Right lung (tissue), 10 donors: ENCODE data around the gene C20orf96. TPM values are rescaled to one million over a fixed set of nuclear protein-coding genes. Genes with fewer than 3 reads are reported as not detected.
"Not testable (repeated sequence)": the region's sequence is repeated elsewhere in the genome, so short reads cannot be mapped to it uniquely, and the experiment has no call there.

Experiments
- DNase-seq, 2 donors: peaks; one replicate each; pipeline ENCODE4 v3.0.0-alpha.2; 2013
- long read RNA-seq, 8 donors: transcript quantifications; one replicate each; lab custom pipeline, GENCODE V29; 2026
- polyA plus RNA-seq, 5 donors: library from polyadenylated mRNA; unstranded; fragments of 120-200 nt; gene quantifications; one replicate each; pipeline versions ENCODE4 v1.2.1 to v1.2.3, GENCODE V29; 2013; ENCODE audit warnings: inconsistent platforms in 1 of 5, low replicate concordance in 1 of 5; ENCODE audit not compliant: insufficient read length in 5 of 5, insufficient read depth in 1 of 5

C20orf96 gene
- 10 to 100 TPM; 38.9 to 48.4 (median 45.2) TPM for polyA plus RNA-seq
- long read RNA-seq, donor 1, partial matches to known transcripts: 15 of 16 reads
- long read RNA-seq, donor 1, other reads (novel, unspliced or antisense): 0 of 16 reads
- long read RNA-seq, donor 2, partial matches to known transcripts: 0 of 2 reads
- long read RNA-seq, donor 2, other reads (novel, unspliced or antisense): 0 of 2 reads
- long read RNA-seq, donor 3, partial matches to known transcripts: 5 of 9 reads
- long read RNA-seq, donor 3, other reads (novel, unspliced or antisense): 0 of 9 reads
- long read RNA-seq, donor 4, partial matches to known transcripts: 6 of 8 reads
- long read RNA-seq, donor 4, other reads (novel, unspliced or antisense): 0 of 8 reads
- long read RNA-seq, donor 5, partial matches to known transcripts: 20 of 22 reads
- long read RNA-seq, donor 5, other reads (novel, unspliced or antisense): 0 of 22 reads
- long read RNA-seq, donor 6, transcript C20orf96-202 (9 exons, 1,420 nt): major isoform, 6 of 17 reads
- long read RNA-seq, donor 6, partial matches to known transcripts: 11 of 17 reads
- long read RNA-seq, donor 6, other reads (novel, unspliced or antisense): 0 of 17 reads
- long read RNA-seq, donor 7, partial matches to known transcripts: 0 of 5 reads
- long read RNA-seq, donor 7, other reads (novel, unspliced or antisense): 0 of 5 reads
- long read RNA-seq, donor 8, partial matches to known transcripts: 0 of 1 reads
- long read RNA-seq, donor 8, other reads (novel, unspliced or antisense): 0 of 1 reads

DNA sequence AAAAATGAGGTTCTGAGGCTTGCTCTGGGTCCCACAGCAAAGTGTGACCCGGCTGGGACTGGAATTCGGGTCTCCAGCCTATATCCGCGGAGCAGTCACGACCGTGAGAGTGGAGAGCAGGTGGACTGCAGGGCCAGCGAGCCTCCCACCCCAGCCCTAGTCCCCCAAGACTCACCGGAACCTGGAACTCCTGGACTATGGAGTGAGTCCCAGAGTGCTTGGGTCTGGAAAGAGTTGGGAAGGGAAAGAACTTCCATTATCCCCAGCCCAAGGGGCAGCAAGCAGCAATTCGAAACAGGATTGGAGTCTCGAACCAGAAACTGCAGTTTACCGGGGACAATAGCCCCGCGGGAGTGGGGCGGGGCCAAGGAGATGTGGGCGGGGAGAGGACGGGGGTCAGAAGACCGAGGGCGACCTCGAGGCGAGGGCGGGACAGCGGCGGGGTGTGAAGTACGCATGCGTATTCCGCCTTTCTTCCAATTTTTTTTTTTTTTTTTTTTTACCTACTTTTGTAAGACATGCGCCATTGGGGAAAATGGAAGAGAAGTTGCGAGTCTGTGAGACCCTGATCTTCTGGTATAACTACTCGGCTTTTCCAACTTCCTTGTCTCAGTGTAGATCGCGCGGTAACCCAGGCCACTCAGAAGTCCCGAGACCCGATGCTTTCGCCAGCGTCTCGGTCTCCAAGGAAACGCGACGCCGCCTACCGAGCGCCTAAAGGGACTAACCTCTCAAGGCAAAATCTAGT, at the start of gene C20orf96:
C20orf96 (minus strand) TSS at position 667 of the 748 bp plus-strand sequence; CDS start at position 527, 140 bp downstream.
- peak; percentile 91 to 95 for DNase-seq

DNA sequence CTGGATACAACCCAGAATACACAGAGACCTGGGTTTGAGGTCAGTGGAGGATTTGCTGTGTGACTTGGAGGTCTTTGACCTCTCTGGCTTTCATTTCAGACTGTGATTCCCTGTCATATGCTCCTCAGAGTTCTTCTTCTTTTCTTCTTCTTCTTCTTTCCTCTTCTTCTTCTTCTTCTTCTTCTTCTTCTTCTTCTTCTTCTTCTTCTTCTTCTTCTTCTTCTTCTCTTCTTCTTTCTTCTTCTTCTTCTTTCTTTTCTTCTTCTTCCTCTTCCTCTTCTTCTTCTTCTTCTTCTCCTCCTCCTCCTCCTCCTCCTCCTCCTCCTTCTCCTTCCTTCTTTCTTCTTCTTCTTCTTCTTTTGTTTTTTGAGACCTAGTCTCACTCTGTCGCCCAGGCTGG, 45.5 kb upstream of the C20orf96 start:
- DNase-seq: not testable (repeated sequence)

DNA sequence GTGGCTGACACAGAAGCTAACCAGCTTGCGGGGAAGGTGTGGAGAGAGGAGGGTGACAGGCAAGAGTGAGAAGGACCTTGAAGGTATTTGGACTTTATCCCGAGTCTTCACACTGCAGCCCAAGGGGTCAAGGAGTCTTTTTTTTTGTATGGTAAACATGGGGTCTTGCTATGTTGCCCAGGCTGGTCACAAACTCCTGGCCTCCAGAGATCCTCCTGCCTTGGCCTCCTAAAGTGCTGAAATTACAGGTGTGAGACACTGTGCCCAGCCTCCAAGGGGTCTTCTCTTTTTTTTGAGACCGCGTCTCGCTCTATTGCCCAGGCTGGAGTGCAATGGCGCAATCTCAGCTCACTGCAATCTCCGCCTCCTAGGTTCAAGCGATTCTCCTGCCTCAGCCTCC, 44.0 kb upstream of the C20orf96 start:
- no peak for DNase-seq

GRCh38 chr20:330233-331149, 39.9 kb upstream of the C20orf96 start:
- peak; percentile 56 to 63 for DNase-seq

GRCh38 chr20:329851-330232, 39.3 kb upstream of the C20orf96 start:
- no peak for DNase-seq

- DNase-seq: no peak
Measured at GRCh38 chr20:328975-329695, 38.6 kb upstream of the C20orf96 start.

DNA sequence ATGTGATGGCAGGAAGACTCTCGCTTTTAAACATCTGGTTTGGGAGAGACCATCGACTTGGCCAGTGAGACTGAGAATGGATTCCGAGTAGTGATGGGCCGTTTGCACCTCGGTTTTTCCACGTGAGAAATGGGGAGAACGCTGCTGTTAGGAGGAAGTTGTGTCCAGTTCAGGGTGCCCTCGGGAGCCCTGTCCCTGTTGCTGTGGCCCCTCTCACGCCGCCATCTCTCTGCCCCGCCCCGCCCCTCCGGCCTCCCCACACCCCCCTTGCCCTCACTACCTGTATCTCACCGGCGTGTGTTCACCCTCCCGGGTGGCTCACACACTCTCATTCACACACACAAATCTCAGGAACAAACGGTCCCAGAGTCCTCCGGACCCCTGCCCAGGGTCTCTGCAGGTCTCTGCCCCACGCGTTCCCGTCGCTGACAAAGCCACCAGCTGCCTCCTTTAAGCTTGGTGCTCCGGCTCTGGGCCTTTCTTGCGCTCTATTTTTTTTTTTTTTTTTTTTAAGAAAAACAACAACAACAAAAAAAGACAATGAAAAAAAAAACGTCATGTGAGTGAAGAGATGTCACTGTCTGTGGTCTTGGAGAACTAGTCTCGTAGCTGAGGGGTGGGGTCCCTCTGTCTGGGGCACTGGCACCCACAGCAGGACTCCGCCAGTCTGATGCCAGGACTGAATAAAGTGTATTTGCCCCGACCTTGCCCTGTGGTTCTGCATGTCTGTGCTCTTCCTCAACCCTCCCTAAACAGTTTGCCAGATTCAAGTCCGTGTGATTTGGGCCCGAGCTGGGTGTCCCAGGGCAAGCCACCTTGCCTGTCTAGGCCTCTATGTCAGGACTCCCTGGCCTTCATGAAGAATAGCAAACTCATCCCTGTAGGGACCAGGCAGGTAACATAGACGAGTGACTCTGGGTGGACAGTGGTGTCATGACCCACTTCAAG, 37.8 kb upstream of the C20orf96 start:
- no peak for DNase-seq

GRCh38 chr20:327186-328026, 36.9 kb upstream of the C20orf96 start:
- DNase-seq: peak; percentile 96 to 97

GRCh38 chr20:326645-327185, 36.2 kb upstream of the C20orf96 start:
- no peak for DNase-seq

- DNase-seq: peak; percentile 60 to 67
Measured at GRCh38 chr20:325889-326644, 35.5 kb upstream of the C20orf96 start.

GRCh38 chr20:325045-325888, 34.7 kb upstream of the C20orf96 start, which contains the start of gene SOX12:
Gene SOX12 (plus strand): TSS chr20:325552. CDS start chr20:325925, 373 bp downstream.
- peak; percentile 94 to 95 for DNase-seq

DNA sequence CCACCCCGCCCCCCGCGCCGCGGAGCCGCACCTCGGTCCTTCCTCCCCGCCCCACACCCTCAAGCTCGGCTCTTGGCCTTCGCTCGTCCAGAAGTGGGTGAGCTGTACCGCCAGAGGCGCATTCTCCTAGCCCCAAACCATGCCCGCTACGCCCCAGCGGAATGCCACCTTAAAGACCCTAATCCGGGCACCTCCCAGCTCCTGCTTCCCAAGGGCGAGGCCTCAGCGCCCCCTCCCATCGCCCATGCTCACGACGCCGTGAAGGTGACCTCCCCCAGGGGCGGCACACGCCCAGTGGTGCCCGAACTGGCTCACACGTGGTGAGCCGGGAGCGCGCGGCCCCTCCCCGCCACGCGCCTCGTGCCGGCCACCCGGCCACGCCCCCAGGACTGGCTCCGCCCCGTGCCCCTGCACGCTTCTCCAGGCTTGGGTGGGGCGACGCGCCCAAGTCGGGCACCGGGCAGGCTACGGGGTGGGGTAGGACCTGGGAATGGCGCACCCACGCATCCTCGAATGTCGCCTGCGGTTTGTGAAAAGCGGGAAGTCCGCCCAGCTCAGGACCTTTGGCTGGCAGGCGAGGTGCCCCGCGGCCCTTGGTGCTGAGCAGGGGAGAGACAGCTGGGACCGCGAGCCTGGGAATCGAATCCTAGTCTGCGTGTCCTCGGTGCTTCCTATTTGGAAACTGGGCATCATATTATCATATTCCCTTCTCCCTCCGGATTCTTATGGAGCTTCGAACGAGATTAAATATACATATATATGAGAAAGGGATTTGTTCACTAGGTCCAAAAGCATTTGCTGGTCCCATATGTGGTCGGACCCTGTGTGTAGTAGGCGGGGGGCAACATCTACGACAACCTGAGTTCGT, 33.9 kb upstream of the C20orf96 start:
- DNase-seq: peak; percentile 89

DNA sequence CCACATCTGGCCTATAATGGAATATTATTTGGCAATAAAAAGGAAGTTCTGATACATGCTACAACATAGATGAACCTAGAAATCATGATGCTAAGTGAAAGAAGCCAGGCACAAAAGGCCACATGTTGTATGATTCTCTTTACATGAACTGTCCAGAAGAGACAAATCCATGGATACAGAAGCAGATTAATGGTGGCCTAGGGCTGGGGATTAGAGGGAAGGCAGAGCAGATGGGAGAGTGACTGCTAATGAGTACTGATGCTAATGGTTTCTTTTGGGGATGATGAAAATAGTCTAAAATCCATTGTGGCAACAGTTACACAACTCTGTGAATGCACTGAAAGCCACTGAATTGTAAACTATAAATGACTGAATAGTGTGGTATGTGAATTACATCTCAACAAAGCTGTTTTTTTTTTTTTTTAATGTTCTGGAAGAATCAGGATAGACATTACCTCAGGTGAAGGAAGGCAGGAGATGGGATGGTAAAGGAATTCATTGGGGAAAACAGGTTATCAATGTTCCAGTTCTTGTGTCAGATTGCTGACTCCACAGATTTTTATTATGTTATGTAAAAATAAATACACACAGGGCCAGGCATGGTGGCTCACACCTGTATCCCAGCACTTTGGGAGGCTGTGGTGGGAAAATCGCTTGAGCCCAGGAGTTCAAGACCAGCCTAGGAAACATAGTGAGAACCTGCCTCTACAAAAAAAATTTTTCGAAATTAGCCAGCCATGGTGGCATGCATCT, 25.9 kb upstream of the C20orf96 start:
- DNase-seq: no peak

DNA sequence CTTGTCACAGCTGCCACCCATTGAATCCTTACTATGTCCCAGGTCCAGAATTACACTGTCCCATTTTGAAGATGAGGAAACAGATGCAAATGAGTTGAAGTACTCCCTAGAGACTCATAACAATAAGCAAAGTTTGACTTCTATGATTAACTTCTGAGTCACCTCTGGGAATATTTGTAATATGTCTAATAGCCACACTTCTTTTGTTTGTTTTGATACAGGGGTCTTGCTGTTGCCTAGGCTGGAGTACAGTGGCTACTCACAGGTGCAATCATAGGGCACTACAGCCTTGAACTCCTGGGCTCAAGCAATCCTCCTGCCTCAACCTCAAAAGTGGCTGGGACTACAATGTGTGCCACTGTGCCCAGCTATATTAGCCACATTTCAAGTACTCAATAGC, 23.4 kb upstream of the C20orf96 start:
- DNase-seq: no peak
